Vagina (tissue), 2 donors: ENCODE measurements around the gene FAM149B1. TPM values are rescaled to one million over a fixed set of nuclear protein-coding genes. Genes with fewer than 3 reads are reported as not detected.

Source experiments
- DNase-seq, 2 donors: peaks; one replicate each; pipeline ENCODE4 v3.0.0-alpha.2; 2017; ENCODE audit errors: extremely low spot score in 2 of 2
- H3K27ac ChIP-seq: fragments of 200-600 bp; sonication (generic); one replicate; pipeline ENCODE4 v1.5.1; 2019
- H3K27me3 ChIP-seq: fragments of 200-600 bp; sonication (generic); one replicate; pipeline ENCODE4 v1.5.1; 2019
- H3K36me3 ChIP-seq, 2 donors: fragments of 200-600 bp; sonication (generic); one replicate each; pipeline ENCODE4 v1.5.1; 2017 to 2019
- H3K4me1 ChIP-seq: fragments of 200-600 bp; sonication (generic); one replicate; pipeline ENCODE4 v1.5.1; 2019
- H3K4me3 ChIP-seq, 2 donors: fragments of 200-600 bp; sonication (generic); 1 replicate in 1 of 2; 2 replicates in 1 of 2; pipeline ENCODE4 v1.5.1; 2016 to 2019
- H3K9me3 ChIP-seq: fragments of 200-600 bp; sonication (generic); one replicate; pipeline ENCODE4 v1.5.1; 2019
- POLR2A ChIP-seq, 2 donors: fragments of 450-650 bp; IDR thresholded peaks; one replicate each; pipeline ENCODE4 v1.6.1; 2017; ENCODE audit warnings: antibody characterized with exemption in 2 of 2, mild to moderate bottlenecking in 2 of 2, moderate library complexity in 2 of 2
- POLR2AphosphoS5 ChIP-seq, 2 donors: sonication (generic); formaldehyde crosslinking; IDR thresholded peaks; one replicate each; pipeline ENCODE4 v1.9.0; 2017; ENCODE audit warnings: antibody characterized with exemption in 2 of 2, mild to moderate bottlenecking in 2 of 2, low read depth in 1 of 2; ENCODE audit not compliant: insufficient read depth in 1 of 2
- intact Hi-C: fragments of 100-400 bp; cut with DNase I; formaldehyde crosslinking; loops from one replicate; pipeline ENCODE4 v1.15.1; 2023
- total RNA-seq: library from RNA; depleted of rRNA; stranded (reverse); fragments of >200 nt; gene quantifications from one replicate; pipeline ENCODE4 v1.2.3, GENCODE V29; 2016
- TF ChIP-seq, protein P1 (sequence below), 3 experiments: fragments of 450-650 bp in 2 of 3; fragments of 200-600 bp in 1 of 3; sonication (generic) in 1 of 3; IDR thresholded peaks; one replicate each; pipeline ENCODE4 v1.5.1; 2017 to 2019; ENCODE audit warnings: antibody characterized with exemption in 3 of 3, mild to moderate bottlenecking in 2 of 3, moderate library complexity in 2 of 3

Gene FAM149B1
- total RNA-seq, 1 donor from 2014 or later = 25.8 TPM

DNA sequence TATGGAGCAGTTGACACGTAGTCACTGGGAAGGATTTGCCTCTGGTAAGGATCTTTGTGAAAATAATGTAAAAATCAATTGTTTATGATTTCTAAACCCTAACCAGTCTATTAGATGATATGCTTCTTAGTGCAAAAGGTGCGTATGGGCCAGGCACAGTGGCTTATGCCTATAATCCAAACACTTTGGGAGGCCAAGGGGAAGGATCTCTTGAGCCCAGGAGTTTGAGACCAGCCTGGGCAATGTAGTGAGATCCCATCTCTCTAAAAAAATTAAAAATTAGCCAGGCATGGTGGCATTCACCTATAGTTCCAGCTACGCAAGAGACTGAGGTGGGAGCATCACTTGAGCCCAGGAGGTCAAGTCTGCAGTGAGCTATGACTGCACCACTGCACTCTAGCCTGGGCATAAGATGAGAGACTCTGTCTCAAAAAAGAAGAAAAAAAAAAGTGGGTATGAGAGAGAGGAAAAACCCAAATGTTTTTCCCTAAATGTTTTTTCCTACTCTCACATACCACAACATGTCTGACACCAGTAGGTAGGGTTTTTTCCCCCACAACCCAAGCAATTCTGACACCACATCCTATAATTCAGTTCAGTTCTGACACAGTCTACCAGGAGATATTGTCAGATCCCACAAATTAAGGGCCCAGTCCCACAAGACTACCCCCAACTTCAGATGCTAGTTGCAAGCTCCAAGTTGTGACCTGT lies 42.6 kb downstream of the FAM149B1 start:
- TF ChIP-seq, protein P1, sequence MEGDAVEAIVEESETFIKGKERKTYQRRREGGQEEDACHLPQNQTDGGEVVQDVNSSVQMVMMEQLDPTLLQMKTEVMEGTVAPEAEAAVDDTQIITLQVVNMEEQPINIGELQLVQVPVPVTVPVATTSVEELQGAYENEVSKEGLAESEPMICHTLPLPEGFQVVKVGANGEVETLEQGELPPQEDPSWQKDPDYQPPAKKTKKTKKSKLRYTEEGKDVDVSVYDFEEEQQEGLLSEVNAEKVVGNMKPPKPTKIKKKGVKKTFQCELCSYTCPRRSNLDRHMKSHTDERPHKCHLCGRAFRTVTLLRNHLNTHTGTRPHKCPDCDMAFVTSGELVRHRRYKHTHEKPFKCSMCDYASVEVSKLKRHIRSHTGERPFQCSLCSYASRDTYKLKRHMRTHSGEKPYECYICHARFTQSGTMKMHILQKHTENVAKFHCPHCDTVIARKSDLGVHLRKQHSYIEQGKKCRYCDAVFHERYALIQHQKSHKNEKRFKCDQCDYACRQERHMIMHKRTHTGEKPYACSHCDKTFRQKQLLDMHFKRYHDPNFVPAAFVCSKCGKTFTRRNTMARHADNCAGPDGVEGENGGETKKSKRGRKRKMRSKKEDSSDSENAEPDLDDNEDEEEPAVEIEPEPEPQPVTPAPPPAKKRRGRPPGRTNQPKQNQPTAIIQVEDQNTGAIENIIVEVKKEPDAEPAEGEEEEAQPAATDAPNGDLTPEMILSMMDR (IDR thresholded peaks at IDR 0.05) = no peak
- TF ChIP-seq POLR2A (IDR thresholded peaks at IDR 0.05) = no peak
- DNase-seq = no peak
- Histone ChIP-seq H3K27me3 (no peaks in the 10 kb centered on the region), H3K27ac (no peak overlapping the region), H3K4me3 (no peak overlapping the region), H3K4me1 (no peaks in the 10 kb centered on the region), H3K36me3 (no peaks in the 10 kb centered on the region), H3K9me3 (no peaks in the 10 kb centered on the region)
- intact Hi-C loops = no loop called here

DNA sequence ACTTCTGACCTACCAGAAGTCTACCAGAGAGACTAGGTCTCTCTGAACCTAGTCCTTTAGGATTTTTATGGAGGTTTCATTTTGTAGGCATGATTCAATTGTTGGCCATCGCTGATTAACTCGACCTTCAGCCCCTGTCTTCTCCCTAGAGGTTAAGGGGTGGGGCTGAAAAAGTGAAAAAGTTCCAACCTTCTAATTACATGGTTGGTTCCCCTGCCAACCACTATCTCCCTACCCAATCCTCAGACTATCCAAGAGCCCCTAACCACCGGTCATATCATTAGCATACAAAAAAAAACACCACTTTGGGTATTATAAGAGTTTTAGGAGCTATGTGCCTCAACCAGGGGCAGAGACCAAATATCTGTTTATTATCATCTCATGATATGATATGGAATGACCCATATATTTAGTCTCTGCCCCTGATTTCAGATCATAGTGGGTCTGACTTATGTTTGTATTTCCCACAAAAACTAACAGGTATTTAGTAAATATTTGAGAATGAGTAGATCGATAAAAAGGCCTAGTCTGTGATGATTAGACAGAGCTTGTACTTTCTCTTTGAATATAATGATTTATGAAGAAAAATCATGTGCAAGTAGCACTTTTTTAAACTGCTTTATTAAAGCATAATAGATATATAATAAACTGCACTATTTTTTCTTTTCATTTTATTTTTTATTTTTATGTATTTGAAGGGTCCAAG lies 43.3 kb downstream of the FAM149B1 start:
- DNase-seq = no peak
- Histone ChIP-seq H3K27ac (no peak overlapping the region), H3K9me3 (no peaks in the 10 kb centered on the region), H3K36me3 (peaks cover 0 to 2% of the 10 kb centered on the region in 2 donors), H3K4me3 (no peak overlapping the region), H3K4me1 (no peaks in the 10 kb centered on the region), H3K27me3 (no peaks in the 10 kb centered on the region)
- no peak for TF ChIP-seq POLR2A (IDR thresholded peaks at IDR 0.05)
- intact Hi-C loops = no loop called here

DNA sequence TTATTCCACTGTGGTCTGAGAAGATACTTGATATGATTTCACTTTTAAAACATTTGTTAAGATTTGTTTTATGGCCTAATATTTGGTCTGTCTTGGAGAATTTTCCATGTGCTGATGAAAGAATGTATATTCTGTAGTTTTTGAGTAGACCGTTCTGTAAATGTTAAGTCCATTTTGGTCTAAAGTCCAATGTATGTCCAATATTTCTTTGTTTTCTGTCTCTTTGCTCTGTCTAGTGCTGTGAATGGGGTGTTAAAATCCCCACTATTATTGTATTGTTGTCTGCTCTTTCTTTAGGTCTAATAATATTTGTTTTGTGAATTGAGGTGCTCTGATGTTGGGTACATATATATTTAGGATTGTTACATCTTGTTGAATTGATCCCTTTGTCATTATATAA lies 47.8 kb downstream of the FAM149B1 start:
- intact Hi-C loops = no loop called here
- H3K27me3 ChIP-seq = no peaks in the 10 kb centered on the region
- H3K36me3 ChIP-seq = peaks cover 0 to 17% of the 10 kb centered on the region in 2 donors
- no peak overlapping the region for H3K27ac ChIP-seq
- no peaks in the 10 kb centered on the region for H3K4me1 ChIP-seq
- H3K9me3 ChIP-seq = no peaks in the 10 kb centered on the region
- TF ChIP-seq, protein P1 (IDR thresholded peaks at IDR 0.05) = no peak
- TF ChIP-seq POLR2A (IDR thresholded peaks at IDR 0.05) (no peak), POLR2AphosphoS5 (IDR thresholded peaks at IDR 0.05; ENCODE audit: insufficient read depth in 1 of 2, low read depth in 1 of 2) (no peak)
- H3K4me3 ChIP-seq = no peak overlapping the region
- DNase-seq = no peak

DNA sequence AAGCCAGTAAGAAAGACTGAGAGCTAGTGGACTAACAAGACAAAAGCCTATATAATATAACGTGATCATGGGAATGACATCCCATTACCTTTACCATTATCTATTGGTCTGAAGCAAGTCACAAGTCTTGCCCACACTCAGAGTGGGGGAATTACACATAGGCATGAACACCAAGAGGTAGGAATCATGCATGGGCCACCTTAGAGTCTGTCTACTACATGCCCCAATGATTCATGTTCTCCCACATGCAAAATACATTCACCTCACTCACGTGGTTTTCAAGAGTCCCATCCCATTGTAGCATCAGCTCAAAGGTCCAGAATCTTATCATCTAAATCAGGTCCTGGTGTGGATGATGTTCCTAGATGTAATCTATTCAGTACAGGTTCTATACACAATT lies 49.7 kb downstream of the FAM149B1 start:
- H3K9me3 ChIP-seq = no peaks in the 10 kb centered on the region
- H3K27me3 ChIP-seq = no peaks in the 10 kb centered on the region
- H3K4me1 ChIP-seq = no peaks in the 10 kb centered on the region
- intact Hi-C loops = no loop called here
- TF ChIP-seq POLR2AphosphoS5 (IDR thresholded peaks at IDR 0.05; ENCODE audit: insufficient read depth in 1 of 2, low read depth in 1 of 2) = no peak
- TF ChIP-seq, protein P1 (IDR thresholded peaks at IDR 0.05) = no peak
- no peak for TF ChIP-seq POLR2A (IDR thresholded peaks at IDR 0.05)
- no peak overlapping the region for H3K4me3 ChIP-seq
- peaks cover 0 to 17% of the 10 kb centered on the region in 2 donors for H3K36me3 ChIP-seq
- DNase-seq = no peak
- no peak overlapping the region for H3K27ac ChIP-seq

DNA sequence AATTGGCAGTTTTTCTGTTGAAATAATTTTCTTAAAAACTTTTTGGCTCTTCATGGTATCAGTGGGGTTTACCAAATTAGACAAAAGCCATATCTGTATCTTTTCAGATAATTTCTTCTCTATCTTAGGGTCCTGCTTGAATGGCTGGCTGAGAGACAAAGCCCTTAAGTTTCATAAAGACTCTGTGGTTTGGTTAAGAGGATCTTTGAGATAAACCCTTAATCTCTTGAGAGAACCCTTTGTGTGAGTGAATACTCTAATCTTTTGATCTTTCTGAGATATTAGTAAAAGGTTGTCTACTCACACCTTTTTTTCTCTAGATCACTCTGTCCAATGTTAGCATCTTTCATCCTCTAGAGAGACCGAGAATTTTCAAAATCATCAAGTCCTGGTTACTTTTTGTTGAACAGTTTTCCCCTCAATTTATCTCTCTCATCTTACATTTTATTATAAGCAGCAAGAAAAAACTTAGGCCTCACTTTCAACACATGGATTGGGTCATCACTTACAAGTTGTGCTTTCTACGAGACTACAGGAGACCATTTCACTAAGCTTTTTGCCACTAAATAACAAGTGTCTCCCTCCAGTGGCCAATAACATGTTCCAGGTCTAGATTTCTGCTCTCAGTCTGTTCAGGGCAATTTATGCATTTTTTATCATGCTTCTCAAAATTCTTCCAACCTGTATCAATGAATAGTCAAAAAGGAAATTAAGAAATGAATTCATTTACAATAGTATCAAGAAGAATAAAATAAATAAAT lies 50.7 kb downstream of the FAM149B1 start:
- Histone ChIP-seq H3K4me3 (no peak overlapping the region), H3K36me3 (peaks cover 0 to 17% of the 10 kb centered on the region in 2 donors), H3K4me1 (no peaks in the 10 kb centered on the region), H3K27me3 (no peaks in the 10 kb centered on the region), H3K27ac (no peak overlapping the region), H3K9me3 (no peaks in the 10 kb centered on the region)
- TF ChIP-seq, protein P1 (IDR thresholded peaks at IDR 0.05) = no peak
- TF ChIP-seq POLR2A (IDR thresholded peaks at IDR 0.05) (no peak), POLR2AphosphoS5 (IDR thresholded peaks at IDR 0.05; ENCODE audit: insufficient read depth in 1 of 2, low read depth in 1 of 2) (no peak)
- intact Hi-C loops = no loop called here
- DNase-seq = no peak
